ENCODE results near the gene DEPDC4. TPM values are rescaled to one million over a fixed set of nuclear protein-coding genes. Genes with fewer than 3 reads are reported as not detected.

Gene DEPDC4
- total RNA-seq, 2 experiments from 2014 or later, result 2.0 to 2.3 TPM

DNA sequence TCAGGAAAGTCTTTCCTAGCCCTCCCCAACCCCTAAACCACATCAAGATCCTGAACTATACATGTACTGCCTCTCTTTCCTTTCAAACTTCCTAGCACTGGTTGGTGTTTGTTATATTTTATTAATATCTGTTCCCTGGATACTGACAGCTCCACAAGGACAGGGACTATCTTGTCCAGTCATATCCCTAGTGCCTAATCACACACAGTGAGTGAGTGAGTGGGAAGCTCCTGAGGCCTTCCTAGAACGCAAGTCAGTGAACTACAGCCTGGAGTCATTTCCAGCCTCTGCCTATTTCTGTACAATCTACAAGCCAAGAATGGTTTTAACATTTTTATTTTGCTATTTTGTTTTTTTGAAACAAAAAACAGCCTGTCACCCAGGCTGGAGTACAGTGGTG, 73.8 kb downstream of the DEPDC4 start:
- POLR2A ChIA-PET, result no interaction called here
- H3K27me3 Mint-ChIP-seq, result no peaks in the 10 kb centered on the region
- H3K9me3 Mint-ChIP-seq, result no peaks in the 10 kb centered on the region
- ATAC-seq (ENCODE audit: low read depth), result no peak
- H3K4me3 Mint-ChIP-seq, result no peak overlapping the region
- peaks cover 42% of the 10 kb centered on the region for H3K36me3 Mint-ChIP-seq
- peaks cover 6% of the 10 kb centered on the region for H3K4me1 Mint-ChIP-seq
- no peak for DNase-seq
- H3K27ac Mint-ChIP-seq, result no peak overlapping the region

Other genes starting within 250 kb of the DEPDC4 start
- 10 to 100 TPM; 23.2 to 24.7 TPM for gene BLTP3B, start 124.2 kb downstream of the DEPDC4 start, total RNA-seq
- gene ACTR6, start 66.3 kb downstream of the DEPDC4 start, total RNA-seq, result 10 to 100 TPM; 36.0 to 38.2 TPM
- gene SCYL2, start 98 bp upstream of the DEPDC4 start, total RNA-seq, result 10 to 100 TPM; 37.2 to 37.8 TPM
- gene SLC17A8, start 90.0 kb upstream of the DEPDC4 start, total RNA-seq, result not detected
- not detected for gene NR1H4, start 206.8 kb upstream of the DEPDC4 start, total RNA-seq

Data from activated naive CD8-positive, alpha-beta T cell treated with anti-CD3 and anti-CD28 coated beads, Interleukin-2, amount 10 ng/mL, durations not matched to agents 7 days and 5 days (primary cell).